NCI-H345 treated with DMSO at 0.1 percent for 48 hours (cell line): ENCODE data around the gene MDFIC2.
"Not testable (repeated sequence)": the region's sequence is repeated elsewhere in the genome, so short reads cannot be mapped to it uniquely, and the experiment has no call there.

Experiments
- DNase-seq: peaks from one replicate; lab custom pipeline; 2025; ENCODE audit not compliant: unreplicated experiment; lab: John Stamatoyannopoulos, UW

The MDFIC2 gene

GRCh38 chr3:70312336-70312735 lies at the start of gene MDFIC2:
MDFIC2 (minus strand) TSS chr3:70312638; CDS start chr3:70311973, 665 bp downstream.
- DNase-seq, result no peak

DNA sequence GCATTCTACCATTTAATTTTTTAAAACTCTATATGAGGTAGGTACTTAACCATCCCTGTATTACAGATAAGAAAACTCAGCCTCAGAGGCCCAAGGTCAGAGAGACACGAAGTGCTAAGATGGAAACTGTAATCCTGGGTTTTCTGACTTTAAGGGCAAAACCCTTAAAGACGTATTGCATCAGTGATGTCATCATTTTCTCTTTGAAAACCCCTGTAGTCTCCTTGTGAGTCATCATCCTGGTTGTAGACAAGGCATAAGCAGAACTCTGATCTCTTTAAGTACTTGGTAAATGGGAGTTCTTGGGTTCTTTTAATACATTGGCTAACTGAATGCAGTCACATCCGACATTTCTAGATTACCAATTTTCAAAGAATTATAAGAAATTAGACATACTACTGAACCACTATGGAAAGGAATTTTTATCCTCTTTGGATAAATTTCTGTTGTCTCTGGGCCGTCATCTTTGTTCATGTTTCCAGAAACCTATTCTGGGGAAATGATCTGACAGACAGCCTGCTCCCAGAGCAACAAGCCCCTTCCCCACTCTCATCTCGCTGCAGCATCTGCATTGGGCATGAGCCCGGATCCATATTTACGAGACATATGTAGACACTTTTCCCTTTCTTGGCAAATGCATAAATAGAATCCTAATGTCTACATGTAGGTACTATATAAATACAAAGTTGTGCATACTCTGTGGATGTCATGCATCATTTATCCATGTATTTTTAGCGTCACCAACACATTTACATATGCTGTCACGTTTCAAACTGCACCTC lies 48.7 kb upstream of the MDFIC2 start:
- DNase-seq, result no peak

DNA sequence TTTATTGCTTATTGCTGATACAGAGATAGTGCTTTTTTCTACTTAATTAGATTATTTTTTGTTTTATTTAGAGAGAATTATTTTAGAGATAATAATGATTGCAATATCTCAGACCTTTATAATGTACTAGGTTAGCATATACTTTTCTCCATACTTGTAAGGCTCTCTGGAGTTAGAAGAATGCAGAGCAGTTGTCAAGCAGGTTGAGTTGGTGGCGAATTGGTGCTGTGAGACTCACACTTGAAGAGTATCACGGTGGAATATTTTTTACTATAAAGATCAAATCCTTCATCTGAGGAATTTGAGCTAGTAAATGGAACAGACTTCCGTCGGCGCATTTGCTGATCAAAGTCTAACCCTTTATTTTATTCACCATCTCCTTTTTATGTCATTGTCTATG lies 47.3 kb upstream of the MDFIC2 start:
- no peak for DNase-seq

GRCh38 chr3:70358978-70359580 lies 46.6 kb upstream of the MDFIC2 start:
- DNase-seq, result no peak

DNA sequence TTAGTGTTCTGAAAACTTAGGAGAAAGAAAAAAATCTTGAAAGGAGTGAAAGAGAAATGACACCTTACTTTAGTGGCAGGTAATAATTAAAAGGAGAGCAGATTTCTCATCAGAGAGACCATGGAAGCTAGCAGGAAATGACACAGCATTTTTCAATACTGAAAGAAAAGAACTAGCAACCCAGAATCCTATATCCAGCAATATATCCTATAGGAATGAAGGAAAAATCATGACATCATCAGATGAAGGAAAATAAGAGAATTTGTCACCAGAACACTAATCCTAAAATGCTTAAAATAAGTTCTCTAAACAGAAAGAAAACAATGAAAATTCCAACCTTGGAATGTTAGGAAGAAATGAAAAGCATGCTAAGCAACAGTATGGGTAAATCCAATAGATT lies 39.8 kb upstream of the MDFIC2 start:
- DNase-seq, result no peak

GRCh38 chr3:70342149-70342548 lies 29.7 kb upstream of the MDFIC2 start:
- no peak for DNase-seq

GRCh38 chr3:70336885-70337284 lies 24.4 kb upstream of the MDFIC2 start:
- not testable (repeated sequence) for DNase-seq

GRCh38 chr3:70333080-70333479 lies 20.6 kb upstream of the MDFIC2 start:
- DNase-seq, result no peak

DNA sequence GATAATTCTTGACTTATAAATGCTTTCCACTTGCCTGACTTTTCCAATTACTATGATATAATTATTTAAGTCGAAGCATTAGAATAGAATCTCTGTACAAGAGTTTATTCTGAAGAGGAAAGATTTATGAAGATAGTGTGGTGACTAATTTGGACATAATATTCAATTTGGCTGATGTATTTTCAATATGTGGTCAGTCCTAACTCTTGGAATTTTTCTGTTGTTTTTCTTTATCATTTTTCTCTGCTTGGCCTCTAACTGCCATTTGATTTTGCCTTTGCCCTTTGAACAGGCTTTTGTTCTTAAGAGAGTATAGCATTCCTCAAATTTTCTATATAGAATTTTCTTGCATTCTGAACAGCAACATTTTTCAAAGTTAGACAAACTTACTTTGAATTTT lies 2.6 kb upstream of the MDFIC2 start:
- no peak for DNase-seq

- DNase-seq, result no peak
Observed at GRCh38 chr3:70310809-70311208, 1.6 kb downstream of the MDFIC2 start.

- DNase-seq, result no peak
Observed at GRCh38 chr3:70309591-70309990, 2.8 kb downstream of the MDFIC2 start.

DNA sequence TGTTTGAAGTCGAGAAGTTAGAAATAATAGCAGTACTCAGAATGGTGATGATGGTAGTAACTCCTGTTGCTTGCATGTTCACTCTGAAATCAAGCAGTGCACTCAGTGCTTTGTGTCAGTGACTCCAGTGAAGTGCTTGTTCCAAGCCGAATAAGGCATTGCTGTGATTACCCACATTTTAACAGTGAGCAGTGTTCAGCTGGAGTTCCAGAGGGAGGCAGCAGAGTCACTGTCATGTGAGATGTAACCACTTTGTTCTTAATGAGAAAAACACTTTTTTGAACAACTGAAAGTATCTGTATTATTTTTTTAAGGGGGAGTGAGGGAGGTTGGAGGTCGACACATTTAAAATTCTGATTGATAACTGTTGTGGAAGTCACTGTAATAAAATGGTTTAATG lies 3.7 kb downstream of the MDFIC2 start:
- no peak for DNase-seq

- no peak for DNase-seq
Observed at GRCh38 chr3:70306736-70307135, 5.7 kb downstream of the MDFIC2 start.

GRCh38 chr3:70298385-70298784 lies 14.1 kb downstream of the MDFIC2 start:
- no peak for DNase-seq

GRCh38 chr3:70291097-70291482 lies 21.3 kb downstream of the MDFIC2 start:
- no peak for DNase-seq

DNA sequence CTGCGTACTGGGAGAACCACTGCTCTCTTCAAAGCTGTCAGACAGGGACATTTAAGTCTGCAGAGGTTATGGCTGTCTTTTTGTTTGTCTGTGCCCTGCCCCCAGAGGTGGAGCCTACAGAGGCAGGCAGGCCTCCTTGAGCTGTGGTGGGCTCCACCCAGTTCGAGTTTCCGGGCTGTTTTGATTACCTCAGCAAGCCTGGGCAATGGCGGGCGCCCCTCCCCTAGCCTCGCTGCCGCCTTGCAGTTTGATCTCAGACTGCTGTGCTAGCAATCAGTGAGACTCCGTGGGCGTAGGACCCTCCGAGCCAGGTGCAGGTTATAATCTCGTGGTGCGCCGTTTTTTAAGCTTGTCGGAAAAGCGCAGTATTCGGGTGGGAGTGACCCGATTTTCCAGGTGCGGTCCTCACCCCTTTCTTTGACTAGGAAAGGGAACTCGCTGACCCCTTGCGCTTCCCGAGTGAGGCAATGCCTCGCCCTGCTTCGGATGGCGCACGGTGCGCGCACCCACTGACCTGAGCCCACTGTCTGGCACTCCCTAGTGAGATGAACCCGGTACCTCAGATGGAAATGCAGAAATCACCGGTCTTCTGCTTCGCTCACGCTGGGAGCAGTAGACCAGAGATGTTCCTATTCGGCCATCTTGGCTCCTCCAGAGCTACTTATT lies 21.9 kb downstream of the MDFIC2 start:
- not testable (repeated sequence) for DNase-seq

DNA sequence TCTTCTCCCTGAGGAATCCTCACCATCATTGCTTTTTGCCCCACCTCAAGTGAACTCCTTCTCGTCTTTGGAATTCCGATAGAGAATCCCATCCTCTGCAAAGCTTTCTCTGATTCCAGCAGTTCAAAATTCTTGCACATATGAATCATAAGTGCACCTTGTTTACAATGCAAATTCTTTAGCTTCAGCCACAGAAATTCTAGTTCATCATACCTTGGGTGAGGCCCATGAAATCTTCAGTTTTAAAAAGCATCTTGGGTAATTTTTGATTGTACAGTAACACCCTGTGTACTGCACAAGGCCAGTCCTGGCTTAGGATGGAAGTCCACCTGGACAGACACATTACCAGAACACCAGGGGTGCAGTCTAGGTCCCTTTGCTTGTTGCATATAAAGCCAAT lies 30.8 kb downstream of the MDFIC2 start:
- no peak for DNase-seq

DNA sequence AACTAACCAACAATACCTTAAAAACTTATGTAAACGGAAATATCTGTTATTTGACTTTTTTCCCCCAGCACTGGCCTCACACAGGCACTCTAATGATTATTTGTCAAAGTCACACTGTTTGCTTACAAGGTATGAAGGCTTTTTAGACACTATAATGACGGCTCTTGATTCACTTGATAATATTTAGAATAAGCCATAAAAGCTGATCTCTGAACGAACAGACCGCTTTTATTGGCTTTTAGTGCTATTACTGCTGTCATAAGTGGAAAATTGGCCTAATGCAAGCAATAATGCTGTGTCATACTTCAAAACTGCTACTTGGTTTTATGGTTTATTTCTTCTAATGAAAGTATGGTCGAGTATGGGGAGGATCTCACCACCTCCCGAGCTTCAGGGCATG lies 35.1 kb downstream of the MDFIC2 start:
- no peak for DNase-seq

- DNase-seq, result no peak
Observed at GRCh38 chr3:70276901-70277300, 35.5 kb downstream of the MDFIC2 start.

- no peak for DNase-seq
Observed at GRCh38 chr3:70273492-70273891, 38.9 kb downstream of the MDFIC2 start.

- no peak for DNase-seq
Observed at GRCh38 chr3:70272798-70273197, 39.6 kb downstream of the MDFIC2 start.

DNA sequence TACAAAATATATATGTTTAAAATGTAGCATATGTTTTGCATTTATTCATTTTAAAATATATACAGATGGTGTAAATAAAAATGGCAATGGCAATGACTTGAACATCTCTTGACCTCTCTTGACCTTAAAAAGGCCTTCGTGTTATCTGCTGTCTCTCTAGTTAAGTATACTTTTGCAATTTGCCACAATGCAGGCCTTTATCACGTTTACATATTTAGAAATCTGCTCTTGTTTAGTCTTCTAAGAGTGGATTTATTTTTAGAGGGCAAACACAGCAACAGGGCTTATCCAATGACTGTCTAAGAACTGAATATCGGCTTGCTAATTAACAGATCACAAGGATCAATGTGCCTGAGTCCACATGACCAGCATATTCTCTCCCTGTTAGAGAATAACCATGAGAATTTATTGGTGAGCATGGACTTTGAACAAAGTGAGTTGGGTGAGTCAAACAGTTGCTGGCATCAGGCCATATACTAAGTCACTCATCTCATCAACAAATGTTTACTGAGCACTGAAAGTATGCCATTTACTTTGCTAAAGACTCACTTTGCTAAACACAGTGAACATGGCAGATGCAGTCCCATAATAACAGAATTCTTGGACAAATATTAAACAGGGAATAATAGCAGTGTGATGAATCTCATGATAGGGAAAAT lies 48.2 kb downstream of the MDFIC2 start:
- DNase-seq, result no peak
